ENCODE measurements around the gene PRSS22. TPM values are rescaled to one million over a fixed set of nuclear protein-coding genes. Genes with fewer than 3 reads are reported as not detected.

The PRSS22 gene
- total and polyA plus RNA-seq, 2 experiments from 2014 or later: 1.3 to 2.0 TPM

DNA sequence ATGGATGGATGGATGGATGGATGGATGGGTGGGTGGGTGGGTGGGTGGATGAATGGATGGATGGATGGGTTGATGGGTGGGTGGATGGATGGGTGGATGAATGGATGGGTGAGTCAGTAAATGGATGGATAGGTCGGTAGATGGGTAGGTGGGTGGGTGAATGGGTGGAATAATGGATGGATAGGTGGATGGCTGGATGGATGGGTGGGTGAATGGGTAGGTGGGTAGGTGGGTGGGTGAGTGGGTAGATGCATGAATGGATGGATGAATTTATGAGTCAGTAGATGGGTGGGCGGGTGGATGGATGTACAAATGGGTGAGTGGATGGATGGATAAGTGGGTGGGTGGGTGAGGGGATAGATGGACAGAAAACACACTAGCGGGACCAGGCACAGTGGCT lies 23.0 kb downstream of the PRSS22 start (continued):
- TF ChIP-seq, protein P1, sequence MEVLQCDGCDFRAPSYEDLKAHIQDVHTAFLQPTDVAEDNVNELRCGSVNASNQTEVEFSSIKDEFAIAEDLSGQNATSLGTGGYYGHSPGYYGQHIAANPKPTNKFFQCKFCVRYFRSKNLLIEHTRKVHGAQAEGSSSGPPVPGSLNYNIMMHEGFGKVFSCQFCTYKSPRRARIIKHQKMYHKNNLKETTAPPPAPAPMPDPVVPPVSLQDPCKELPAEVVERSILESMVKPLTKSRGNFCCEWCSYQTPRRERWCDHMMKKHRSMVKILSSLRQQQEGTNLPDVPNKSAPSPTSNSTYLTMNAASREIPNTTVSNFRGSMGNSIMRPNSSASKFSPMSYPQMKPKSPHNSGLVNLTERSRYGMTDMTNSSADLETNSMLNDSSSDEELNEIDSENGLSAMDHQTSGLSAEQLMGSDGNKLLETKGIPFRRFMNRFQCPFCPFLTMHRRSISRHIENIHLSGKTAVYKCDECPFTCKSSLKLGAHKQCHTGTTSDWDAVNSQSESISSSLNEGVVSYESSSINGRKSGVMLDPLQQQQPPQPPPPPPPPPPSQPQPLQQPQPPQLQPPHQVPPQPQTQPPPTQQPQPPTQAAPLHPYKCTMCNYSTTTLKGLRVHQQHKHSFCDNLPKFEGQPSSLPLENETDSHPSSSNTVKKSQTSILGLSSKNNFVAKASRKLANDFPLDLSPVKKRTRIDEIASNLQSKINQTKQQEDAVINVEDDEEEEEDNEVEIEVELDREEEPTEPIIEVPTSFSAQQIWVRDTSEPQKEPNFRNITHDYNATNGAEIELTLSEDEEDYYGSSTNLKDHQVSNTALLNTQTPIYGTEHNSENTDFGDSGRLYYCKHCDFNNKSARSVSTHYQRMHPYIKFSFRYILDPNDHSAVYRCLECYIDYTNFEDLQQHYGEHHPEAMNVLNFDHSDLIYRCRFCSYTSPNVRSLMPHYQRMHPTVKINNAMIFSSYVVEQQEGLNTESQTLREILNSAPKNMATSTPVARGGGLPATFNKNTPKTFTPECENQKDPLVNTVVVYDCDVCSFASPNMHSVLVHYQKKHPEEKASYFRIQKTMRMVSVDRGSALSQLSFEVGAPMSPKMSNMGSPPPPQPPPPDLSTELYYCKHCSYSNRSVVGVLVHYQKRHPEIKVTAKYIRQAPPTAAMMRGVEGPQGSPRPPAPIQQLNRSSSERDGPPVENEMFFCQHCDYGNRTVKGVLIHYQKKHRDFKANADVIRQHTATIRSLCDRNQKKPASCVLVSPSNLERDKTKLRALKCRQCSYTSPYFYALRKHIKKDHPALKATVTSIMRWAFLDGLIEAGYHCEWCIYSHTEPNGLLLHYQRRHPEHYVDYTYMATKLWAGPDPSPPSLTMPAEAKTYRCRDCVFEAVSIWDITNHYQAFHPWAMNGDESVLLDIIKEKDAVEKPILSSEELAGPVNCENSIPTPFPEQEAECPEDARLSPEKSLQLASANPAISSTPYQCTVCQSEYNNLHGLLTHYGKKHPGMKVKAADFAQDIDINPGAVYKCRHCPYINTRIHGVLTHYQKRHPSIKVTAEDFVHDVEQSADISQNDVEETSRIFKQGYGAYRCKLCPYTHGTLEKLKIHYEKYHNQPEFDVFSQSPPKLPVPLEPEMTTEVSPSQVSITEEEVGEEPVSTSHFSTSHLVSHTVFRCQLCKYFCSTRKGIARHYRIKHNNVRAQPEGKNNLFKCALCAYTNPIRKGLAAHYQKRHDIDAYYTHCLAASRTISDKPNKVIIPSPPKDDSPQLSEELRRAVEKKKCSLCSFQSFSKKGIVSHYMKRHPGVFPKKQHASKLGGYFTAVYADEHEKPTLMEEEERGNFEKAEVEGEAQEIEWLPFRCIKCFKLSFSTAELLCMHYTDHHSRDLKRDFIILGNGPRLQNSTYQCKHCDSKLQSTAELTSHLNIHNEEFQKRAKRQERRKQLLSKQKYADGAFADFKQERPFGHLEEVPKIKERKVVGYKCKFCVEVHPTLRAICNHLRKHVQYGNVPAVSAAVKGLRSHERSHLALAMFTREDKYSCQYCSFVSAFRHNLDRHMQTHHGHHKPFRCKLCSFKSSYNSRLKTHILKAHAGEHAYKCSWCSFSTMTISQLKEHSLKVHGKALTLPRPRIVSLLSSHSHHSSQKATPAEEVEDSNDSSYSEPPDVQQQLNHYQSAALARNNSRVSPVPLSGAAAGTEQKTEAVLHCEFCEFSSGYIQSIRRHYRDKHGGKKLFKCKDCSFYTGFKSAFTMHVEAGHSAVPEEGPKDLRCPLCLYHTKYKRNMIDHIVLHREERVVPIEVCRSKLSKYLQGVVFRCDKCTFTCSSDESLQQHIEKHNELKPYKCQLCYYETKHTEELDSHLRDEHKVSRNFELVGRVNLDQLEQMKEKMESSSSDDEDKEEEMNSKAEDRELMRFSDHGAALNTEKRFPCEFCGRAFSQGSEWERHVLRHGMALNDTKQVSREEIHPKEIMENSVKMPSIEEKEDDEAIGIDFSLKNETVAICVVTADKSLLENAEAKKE (CRISPR knock-in tag; IDR thresholded peaks at IDR 0.05): no peak
- TF ChIP-seq ZNF114 (CRISPR knock-in tag; IDR thresholded peaks at IDR 0.05) (no peak), ZNF331 (CRISPR knock-in tag; IDR thresholded peaks at IDR 0.05; ENCODE audit: low read depth) (no peak), REST (IDR thresholded peaks at IDR 0.05; ENCODE audit: unreplicated experiment) (no peak), STAT1 (IDR thresholded peaks at IDR 0.05; ENCODE audit: unreplicated experiment) (no peak), POLR2AphosphoS5 (IDR thresholded peaks at IDR 0.05; ENCODE audit: low read depth) (no peak), EZH2 (IDR thresholded peaks at IDR 0.05; ENCODE audit: low read depth, unreplicated experiment) (no peak), JUNB (IDR thresholded peaks at IDR 0.05; ENCODE audit: unreplicated experiment) (no peak), NANOG (IDR thresholded peaks at IDR 0.05; ENCODE audit: borderline replicate concordance) (no peak), CREB1 (CRISPR knock-in tag; IDR thresholded peaks at IDR 0.05; ENCODE audit: low read depth) (no peak)
- TF ChIP-seq, protein P2, sequence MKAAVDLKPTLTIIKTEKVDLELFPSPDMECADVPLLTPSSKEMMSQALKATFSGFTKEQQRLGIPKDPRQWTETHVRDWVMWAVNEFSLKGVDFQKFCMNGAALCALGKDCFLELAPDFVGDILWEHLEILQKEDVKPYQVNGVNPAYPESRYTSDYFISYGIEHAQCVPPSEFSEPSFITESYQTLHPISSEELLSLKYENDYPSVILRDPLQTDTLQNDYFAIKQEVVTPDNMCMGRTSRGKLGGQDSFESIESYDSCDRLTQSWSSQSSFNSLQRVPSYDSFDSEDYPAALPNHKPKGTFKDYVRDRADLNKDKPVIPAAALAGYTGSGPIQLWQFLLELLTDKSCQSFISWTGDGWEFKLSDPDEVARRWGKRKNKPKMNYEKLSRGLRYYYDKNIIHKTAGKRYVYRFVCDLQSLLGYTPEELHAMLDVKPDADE (IDR thresholded peaks at IDR 0.05): no peak

All from GM23338 (cell line).